Activated B cell treated with CpG ODN at 0.5 μM for 24 hours (primary cell): ENCODE data around the gene PRKCB. TPM values are rescaled to one million over a fixed set of nuclear protein-coding genes. Genes with fewer than 3 reads are reported as not detected.

Experiments
- ATAC-seq: fragments of 200-7000 bp; cut with Tn5 transposase; one replicate; pipeline ENCODE4 v1.10.0; 2021; ENCODE audit warnings: low read depth, mild to moderate bottlenecking, moderate library complexity
- CTCF ChIA-PET: fragments of 350-600 bp; sonication (Branson Sonifier 250); formaldehyde crosslinking; loops from one replicate; lab custom pipeline; 2021; ENCODE audit warnings: antibody characterized with exemption; lab: Charles Lee
- POLR2A ChIA-PET: fragments of 350-600 bp; sonication (Branson Sonifier 250); formaldehyde crosslinking; loops from one replicate; lab custom pipeline; 2021; ENCODE audit warnings: antibody characterized with exemption; lab: Charles Lee
- DNase-seq: peaks from one replicate; pipeline ENCODE4 v3.0.0; 2022
- H3K27ac Mint-ChIP-seq: one replicate; pipeline ENCODE4 v1.8.0; 2020; ENCODE audit warnings: mixed read lengths
- H3K27me3 Mint-ChIP-seq: one replicate; pipeline ENCODE4 v1.8.0; 2021; ENCODE audit warnings: mixed read lengths
- H3K36me3 Mint-ChIP-seq: one replicate; pipeline ENCODE4 v1.8.0; 2021; ENCODE audit warnings: low read depth, mixed read lengths
- H3K4me1 Mint-ChIP-seq: one replicate; pipeline ENCODE4 v1.8.0; 2021; ENCODE audit warnings: mixed read lengths
- H3K4me3 Mint-ChIP-seq: one replicate; pipeline ENCODE4 v1.8.0; 2020; ENCODE audit warnings: mild to moderate bottlenecking, mixed read lengths
- H3K9me3 Mint-ChIP-seq: one replicate; pipeline ENCODE4 v1.8.0; 2020; ENCODE audit warnings: mixed read lengths
- CTCF ChIP-seq: fragments of 200-600 bp; IDR thresholded peaks from one replicate; pipeline ENCODE4 v1.8.0; 2022; ENCODE audit warnings: antibody characterized with exemption, mild to moderate bottlenecking
- intact Hi-C: fragments of 100-400 bp; cut with micrococcal nuclease; formaldehyde crosslinking; loops from one replicate; pipeline ENCODE4 v1.15.1; 2024
- total RNA-seq: library from RNA; stranded (reverse); gene quantifications from 2 replicates; pipeline ENCODE4 v1.2.3, GENCODE V29; 2022

PRKCB gene
- total RNA-seq, 1 donor from 2014 or later: 146 TPM

- no peaks in the 10 kb centered on the region for H3K9me3 Mint-ChIP-seq
- no peak for TF ChIP-seq CTCF
- intact Hi-C loops: loop anchor here (1.0 to 5.0 kb wide), 4 partner anchors 12 to 72 kb away; no protein-coding TSS in a partner anchor
- ChIA-PET CTCF (interaction anchor here (0.7 to 11.0 kb wide), 5 partner anchors 39 to 157 kb away, joined by 3 to 193 read pairs (median 3); no protein-coding TSS in a partner anchor), POLR2A (interaction anchor here (0.5 to 1.9 kb wide), 16 partner anchors 9 to 131 kb away, joined by 3 to 11 read pairs (median 4); no protein-coding TSS in a partner anchor)
- H3K27ac Mint-ChIP-seq: peak overlapping the region; percentile 88
- H3K36me3 Mint-ChIP-seq: peaks cover 33% of the 10 kb centered on the region
- DNase-seq: no peak
- no peaks in the 10 kb centered on the region for H3K27me3 Mint-ChIP-seq
- peaks cover 93% of the 10 kb centered on the region for H3K4me1 Mint-ChIP-seq
- peak overlapping the region; percentile 5 for H3K4me3 Mint-ChIP-seq
- ATAC-seq: no peak
Measured at GRCh38 chr16:23879735-23880373, 44.1 kb downstream of the PRKCB start.

- TF ChIP-seq CTCF: no peak
- ChIA-PET CTCF (interaction anchor here (1.8 to 3.3 kb wide), 2 partner anchors 121 kb away, joined by 5 to 12 read pairs; no protein-coding TSS in a partner anchor), POLR2A (interaction anchor here (0.7 to 0.9 kb wide), 2 partner anchors 15 to 25 kb away, joined by 3 read pairs; no protein-coding TSS in a partner anchor)
- no peak for ATAC-seq
- H3K27ac Mint-ChIP-seq: no peak overlapping the region
- intact Hi-C loops: no loop called here
- no peak overlapping the region for H3K4me3 Mint-ChIP-seq
- no peaks in the 10 kb centered on the region for H3K27me3 Mint-ChIP-seq
- H3K36me3 Mint-ChIP-seq: peaks cover 57% of the 10 kb centered on the region
- peaks cover 89% of the 10 kb centered on the region for H3K4me1 Mint-ChIP-seq
- H3K9me3 Mint-ChIP-seq: no peaks in the 10 kb centered on the region
- DNase-seq: no peak
Measured at GRCh38 chr16:23889189-23889588, 53.4 kb downstream of the PRKCB start.

- intact Hi-C loops: no loop called here
- ChIA-PET CTCF (interaction anchor here (0.5 kb wide), 1 partner anchor 158 kb away, joined by 3 read pairs; no protein-coding TSS in a partner anchor), POLR2A (no interaction called here)
- Mint-ChIP-seq H3K36me3 (peaks cover 52% of the 10 kb centered on the region), H3K27me3 (no peaks in the 10 kb centered on the region), H3K27ac (peak overlapping the region; percentile 51), H3K4me3 (no peak overlapping the region), H3K9me3 (no peaks in the 10 kb centered on the region), H3K4me1 (peaks cover 89% of the 10 kb centered on the region)
- no peak for DNase-seq
- no peak for ATAC-seq
- TF ChIP-seq CTCF: no peak
Measured at GRCh38 chr16:23893986-23894385, 58.2 kb downstream of the PRKCB start.

- POLR2A ChIA-PET: interaction anchor here (1.1 kb wide), 1 partner anchor 17 kb away, joined by 5 read pairs; no protein-coding TSS in a partner anchor
- peak overlapping the region; percentile 74 for H3K27ac Mint-ChIP-seq
- CTCF ChIA-PET: interaction anchor here (0.8 kb wide), 1 partner anchor 147 kb away, joined by 4 read pairs; no protein-coding TSS in a partner anchor
- DNase-seq (no peak), ATAC-seq (no peak)
- no peaks in the 10 kb centered on the region for H3K27me3 Mint-ChIP-seq
- H3K9me3 Mint-ChIP-seq: no peaks in the 10 kb centered on the region
- peaks cover 45% of the 10 kb centered on the region for H3K36me3 Mint-ChIP-seq
- peaks cover 86% of the 10 kb centered on the region for H3K4me1 Mint-ChIP-seq
- no peak overlapping the region for H3K4me3 Mint-ChIP-seq
- no peak for TF ChIP-seq CTCF
- intact Hi-C loops: no loop called here
Measured at GRCh38 chr16:23895052-23895451, 59.3 kb downstream of the PRKCB start.
